A549 treated with AZD2906 at 1 μM for 4 hours (cell line): ENCODE results near the gene MGAM2. TPM values are rescaled to one million over a fixed set of nuclear protein-coding genes. Genes with fewer than 3 reads are reported as not detected.

Experiments
- total RNA-seq: library from RNA; stranded (reverse); fragments of 200-300 nt; extraction: Qiagen RNA extraction; gene quantifications from 5 replicates; pipeline ENCODE4 v1.2.3, GENCODE V29; 2022

Gene MGAM2
- 0.01 to 0.02 TPM (median 0.02 TPM) in 3 of 5 replicates, not detected in the others for total RNA-seq

GRCh38 chr7:142111499-142111898, at the start of gene MGAM2:
MGAM2 (plus strand) TSS chr7:142111718; CDS start chr7:142116874, 5,156 bp downstream.

GRCh38 chr7:142257958-142258357, 146.4 kb downstream of the MGAM2 start, which contains the start of gene PRSS58:
PRSS58 (minus strand) TSS chr7:142258058; CDS start chr7:142257707, 351 bp downstream.

Other genes starting within 250 kb of the MGAM2 start
- not detected in 5 replicates for gene OR9A4, start 195.3 kb upstream of the MGAM2 start, total RNA-seq
- not detected in 5 replicates for gene CLEC5A, start 164.7 kb upstream of the MGAM2 start, total RNA-seq
- not detected in 5 replicates for gene TAS2R38, start 137.9 kb upstream of the MGAM2 start, total RNA-seq
- 0.58 to 0.73 TPM (median 0.60 TPM) in 5 replicates for gene MGAM, start 115.8 kb upstream of the MGAM2 start, total RNA-seq
- not detected in 5 replicates for gene PRSS58, start 146.3 kb downstream of the MGAM2 start, total RNA-seq